DMS 273 (cell line): Measurements from ENCODE around the gene DDX55.

Source experiments
- DNase-seq: peaks from one replicate; lab custom pipeline; 2025; ENCODE audit not compliant: unreplicated experiment; lab: John Stamatoyannopoulos, UW

DDX55 gene

DNA sequence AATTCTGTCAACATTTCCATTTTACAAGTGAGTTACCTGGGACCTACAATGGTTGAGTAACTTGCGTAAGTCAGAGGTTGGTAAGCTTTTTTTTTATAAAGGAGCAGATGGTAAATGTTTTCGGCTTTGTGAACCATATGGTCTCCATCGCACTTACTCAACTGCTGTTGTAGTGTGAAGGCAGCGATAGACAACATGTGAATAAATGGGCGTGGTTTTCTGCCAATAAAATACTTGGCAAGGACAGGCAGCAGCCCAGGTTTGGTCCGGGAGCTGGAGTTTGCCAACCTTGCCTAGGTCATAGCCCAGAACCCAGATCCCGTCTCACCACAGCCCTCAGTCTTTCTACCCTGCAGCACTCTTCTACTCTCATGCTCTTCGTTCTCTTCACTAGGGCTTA is 6.3 kb downstream of the DDX55 start:
- peak; percentile 92 for DNase-seq

DNA sequence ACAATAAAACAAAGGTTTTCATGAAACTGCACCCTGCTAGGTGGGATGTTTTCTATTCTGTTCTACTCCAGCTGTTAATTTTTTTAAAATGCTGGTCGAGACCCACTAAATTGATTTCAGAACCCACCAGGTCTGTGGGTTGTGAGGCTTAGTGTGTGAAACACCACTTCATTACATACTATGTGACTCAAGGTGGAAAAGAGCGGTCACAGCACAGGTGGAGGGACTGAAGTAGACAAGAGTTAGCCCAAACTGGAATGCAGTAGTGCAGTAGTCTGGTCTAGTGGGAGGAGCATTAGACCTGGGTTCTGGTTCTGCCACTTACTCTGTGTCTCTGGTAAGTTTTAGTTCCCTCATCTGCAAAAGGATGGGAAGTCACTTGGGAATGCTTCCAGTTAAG is 12.2 kb downstream of the DDX55 start:
- no peak for DNase-seq

DNA sequence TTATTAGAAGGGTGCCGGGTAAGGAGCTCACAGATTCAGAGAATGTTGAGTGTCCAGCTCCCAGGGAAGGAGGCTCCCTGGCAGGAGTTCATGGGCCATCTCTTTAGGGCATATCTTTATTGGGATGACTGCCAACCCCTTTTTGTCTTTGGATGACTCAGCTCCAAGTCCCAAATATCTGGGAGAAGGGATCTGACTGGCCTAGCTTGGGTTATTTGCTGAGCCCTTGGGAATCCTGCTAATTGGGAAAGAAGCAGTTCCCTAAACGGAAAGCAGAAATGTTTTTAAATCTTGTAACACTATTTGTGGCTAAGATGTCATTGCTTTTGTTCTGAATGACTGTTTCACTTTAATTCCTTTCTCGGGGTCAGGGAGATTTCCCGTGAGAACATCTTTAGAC is 12.6 kb downstream of the DDX55 start:
- DNase-seq, result peak; percentile 13

DNA sequence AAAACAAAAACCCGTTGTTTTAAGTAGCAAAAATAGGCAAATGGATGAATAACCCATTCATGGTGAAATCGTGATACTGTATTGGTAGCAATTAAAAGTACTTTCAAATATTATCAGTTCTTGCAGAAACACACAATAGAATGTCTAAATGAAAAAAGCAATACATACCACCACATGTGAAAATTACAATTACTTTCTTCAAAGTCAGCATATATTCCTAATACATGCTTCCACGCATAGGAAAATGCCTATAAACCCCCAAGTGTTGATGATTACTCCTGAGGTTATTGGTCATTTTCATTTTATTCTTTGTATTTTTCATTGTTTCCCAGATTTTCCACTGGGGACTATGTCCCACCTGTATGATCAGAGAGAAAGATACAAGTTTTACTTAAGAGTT is 15.2 kb downstream of the DDX55 start:
- DNase-seq, result no peak

DNA sequence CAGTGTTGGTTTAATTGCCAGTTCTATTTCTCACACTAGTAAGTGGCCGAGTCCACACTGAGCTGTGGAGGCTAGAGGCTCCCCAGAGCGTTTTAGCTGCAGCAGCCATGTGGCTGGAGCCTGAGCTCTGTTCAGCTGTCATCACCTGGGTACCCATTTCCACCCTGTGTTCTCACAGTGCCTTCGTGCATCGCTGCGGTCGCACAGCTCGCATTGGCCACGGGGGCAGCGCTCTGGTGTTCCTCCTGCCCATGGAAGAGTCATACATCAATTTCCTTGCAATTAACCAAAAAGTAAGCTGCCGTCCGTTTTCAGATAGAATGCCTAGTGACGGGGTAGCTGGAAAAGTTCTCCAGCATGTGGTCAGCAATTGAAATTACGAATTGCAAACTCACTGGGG is 15.7 kb downstream of the DDX55 start:
- DNase-seq, result no peak

DNA sequence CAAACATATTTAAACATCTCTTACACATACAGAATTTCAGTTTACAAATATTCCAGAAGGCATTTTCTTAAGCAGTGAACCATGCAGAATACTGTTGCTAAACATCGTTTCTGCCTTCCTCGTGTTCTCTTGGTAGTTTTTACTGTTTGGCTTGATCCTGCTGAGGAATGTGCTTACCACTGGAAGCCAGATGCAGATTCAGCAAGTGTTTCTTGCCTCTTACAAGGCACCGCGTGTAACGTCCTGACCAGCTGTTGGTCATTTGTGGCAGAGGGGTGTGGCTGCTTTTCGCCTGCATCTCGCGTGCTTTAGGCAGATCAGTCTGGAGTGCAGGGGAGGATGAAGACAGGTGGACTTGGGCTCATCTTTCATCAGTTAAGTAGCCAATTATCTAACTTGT is 19.2 kb downstream of the DDX55 start:
- DNase-seq, result peak; percentile 45

DNA sequence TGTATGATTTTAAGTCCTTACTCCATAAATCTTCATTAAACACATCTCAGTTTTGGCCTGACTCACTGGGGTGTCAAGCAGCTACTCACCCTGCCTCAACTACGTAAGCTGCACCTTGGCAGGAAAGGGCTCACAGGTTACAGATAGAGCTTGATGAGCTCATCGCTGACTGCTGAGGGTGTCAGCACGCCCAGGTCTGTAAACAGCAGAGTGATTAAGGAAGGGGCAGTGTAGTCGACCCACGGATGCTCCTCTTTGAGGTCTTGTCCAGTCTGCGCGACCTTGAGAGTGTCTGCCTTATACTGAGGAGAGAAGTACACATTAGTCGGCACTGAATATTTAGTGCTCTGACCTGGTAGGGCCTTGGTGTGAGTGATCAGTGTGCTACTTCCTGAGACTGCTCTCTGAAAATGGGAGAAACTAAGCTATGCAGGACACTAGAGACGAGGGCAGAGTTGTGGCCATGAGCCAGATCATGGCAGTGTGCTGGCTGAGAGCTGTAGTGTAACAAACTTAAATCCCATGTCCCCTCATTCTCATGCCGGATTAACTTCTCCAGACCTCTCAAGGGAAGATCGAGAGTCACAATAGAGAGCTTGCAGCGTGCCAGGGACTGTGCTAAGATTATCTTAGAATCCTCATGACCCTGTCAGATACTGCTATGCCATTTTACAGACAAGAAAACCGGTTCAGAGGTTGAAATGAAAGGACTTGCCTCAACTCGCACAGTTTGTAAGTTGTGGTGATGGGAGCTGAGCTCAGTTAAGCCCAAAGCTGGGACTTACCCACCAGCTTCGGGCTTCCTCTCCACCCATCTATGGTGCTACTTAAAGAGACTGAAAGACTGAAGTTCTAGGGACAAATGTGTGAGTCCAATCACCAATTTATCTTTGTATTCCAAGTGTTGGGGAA is 20.0 kb downstream of the DDX55 start:
- no peak for DNase-seq

DNA sequence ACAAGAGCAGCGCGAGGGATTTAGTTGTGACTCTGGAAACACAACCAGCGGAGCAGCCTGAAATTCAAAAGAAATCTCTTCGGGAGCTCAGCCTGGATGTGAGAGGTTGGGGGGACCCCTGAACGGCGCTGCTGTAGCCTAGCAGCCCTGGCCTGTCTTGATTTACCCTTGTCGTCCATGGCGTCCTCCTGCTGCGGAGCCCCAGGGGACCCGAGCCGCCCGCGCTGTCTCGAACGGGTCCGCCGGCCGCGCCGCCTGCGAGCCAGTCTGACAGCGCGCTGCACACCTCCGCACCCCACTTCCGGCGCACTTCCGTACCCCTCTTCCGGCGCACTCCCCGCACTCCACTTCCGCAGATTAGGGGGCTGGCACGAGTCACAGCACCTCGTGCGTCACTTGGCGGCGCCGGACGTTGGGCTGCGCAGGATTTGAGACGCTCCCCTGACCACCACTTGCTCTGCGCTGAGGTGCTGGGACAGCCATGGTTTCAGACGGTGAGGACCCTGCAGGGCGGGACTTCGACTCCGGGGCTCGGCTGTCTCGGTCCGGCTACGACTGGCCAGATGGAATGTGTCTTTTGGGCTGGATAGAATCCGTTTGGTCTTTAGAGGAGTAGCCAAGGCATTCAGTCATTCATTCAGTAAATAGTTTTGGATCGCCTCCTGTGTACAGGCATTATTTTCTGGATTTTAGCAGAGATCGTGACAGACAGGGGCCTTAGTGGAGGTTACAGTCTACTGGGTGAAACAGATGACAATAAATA is 31.7 kb downstream of the DDX55 start, which contains the start of the genes EIF2B1 and GTF2H3:
TSS of gene EIF2B1 (minus strand) at position 308 of the 763 bp plus-strand sequence. CDS start at position 179, 129 bp downstream.
TSS of gene GTF2H3 (plus strand) at position 451 of the 763 bp plus-strand sequence. CDS start at position 482, 31 bp downstream.
- peak; percentile 98 for DNase-seq

DNA sequence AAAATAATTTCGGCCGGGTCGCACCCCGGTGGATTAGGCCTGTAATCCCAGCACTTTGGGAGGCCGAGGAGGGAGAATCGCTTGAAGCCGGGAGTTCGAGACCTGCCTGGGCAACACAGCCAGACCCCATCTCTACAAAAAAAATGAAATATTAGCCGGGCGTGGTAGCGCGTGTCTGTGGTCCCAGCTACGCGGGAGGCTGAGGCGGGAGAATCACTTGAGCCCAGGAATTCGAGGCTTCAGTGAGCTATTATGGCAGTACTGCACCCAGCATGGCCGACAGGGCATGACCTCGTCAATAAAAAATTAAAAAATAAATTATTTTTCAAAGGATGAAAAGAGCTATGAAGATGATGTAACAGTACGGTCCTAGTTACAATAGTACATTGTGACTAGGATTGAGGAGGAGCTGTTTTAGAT is 32.3 kb downstream of the DDX55 start:
- DNase-seq, result peak; percentile 9

DNA sequence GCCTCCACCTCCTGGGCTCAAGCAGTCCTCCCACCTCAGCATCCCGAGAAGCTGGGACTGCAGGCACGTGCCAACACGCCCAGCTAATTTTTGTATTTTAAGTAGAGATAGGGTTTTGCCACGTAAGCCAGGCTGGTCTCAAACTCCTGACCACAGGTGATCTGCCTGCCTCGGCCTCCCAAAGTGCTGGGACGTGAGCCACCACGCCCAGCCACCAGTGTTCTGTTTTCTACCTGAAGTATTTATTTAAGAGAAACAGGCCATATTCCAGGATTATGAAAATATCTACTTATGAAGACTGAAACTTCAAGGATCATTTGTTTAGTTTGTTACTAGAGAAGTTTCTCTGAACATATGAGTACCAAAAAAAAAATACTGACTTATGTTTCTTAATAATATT is 42.0 kb downstream of the DDX55 start:
- DNase-seq, result no peak

DNA sequence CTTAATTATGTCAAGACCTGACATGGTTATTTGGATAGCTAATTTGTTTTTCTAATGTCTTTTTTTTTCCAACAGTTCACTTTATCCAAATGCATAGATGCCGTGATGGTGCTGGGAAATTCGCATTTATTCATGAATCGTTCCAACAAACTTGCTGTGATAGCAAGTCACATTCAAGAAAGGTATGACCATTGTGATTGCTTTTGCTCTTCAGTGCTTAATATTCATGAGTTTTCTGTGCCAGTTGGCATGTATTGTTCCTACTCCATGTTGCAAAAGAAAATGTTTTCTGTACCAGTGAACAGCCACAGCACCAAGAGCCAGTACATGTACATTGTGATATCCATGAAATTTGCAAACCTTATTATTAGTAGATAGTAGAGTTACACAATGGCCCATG is 43.5 kb downstream of the DDX55 start:
- DNase-seq, result no peak

DNA sequence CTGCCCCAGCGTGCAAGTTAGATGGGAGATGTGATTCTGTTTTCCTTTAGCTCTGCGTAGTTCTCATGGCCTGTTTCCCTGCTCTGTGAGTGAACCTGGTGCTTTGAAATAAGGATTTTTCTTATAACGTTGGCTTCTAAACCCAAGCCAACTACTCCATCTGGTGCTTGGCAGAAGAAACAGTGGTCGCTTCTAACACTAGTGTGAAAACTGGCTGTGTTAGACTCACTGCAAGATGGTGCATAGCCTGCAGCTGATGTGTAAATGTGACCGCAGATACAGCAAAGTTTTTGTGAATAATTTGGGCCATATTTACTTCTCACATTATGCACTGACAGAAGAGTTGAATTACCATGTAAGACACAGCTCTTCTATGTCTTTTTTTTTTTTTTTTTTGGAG is 44.0 kb downstream of the DDX55 start:
- DNase-seq, result no peak

DNA sequence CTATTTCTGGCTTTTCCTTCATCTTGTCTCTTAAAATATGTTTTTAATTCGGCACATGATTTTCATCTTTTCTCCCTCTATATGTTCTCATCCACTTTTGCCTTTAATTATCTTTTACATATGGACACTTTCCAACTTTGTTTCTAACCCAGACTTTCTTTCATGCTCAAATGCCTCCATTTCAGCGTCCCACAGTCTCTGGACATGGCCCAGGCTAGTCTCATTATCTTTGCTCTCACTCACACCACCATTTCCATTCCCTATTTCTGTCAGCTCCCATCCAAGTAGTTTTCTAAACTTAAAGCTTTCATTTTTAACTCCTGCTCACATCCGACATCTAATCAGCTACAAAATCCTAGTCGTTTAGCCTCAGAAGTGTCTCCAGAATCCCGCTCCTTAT is 46.5 kb downstream of the DDX55 start:
- no peak for DNase-seq

DNA sequence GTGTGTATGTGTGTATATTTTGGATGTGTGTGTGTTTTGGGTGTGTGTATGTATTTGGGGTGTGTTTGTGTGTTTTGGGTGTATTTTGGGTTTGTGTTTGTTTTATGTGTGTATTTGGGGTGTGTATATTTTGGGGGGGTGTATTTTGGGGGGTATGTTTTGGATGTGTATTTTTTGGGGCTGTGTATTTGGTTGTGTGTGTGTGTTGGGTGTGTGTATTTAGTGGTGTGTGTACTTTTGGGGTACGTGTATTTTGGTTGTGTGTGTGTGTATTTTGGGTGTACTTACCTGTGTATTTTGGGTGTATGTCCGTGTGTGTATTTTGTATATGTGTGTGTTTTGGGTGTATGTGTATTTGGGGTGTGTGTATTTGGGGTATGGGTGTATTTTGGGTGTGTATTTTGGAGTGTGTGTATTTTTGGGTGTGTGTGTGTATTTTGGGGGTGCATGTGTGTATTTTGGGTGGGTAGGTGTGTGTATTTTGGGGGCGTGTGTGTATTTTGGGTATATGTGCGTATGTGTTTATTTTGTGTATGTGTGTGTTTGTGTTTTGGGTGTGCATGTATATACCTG is 52.3 kb downstream of the DDX55 start:
- DNase-seq, result no peak

DNA sequence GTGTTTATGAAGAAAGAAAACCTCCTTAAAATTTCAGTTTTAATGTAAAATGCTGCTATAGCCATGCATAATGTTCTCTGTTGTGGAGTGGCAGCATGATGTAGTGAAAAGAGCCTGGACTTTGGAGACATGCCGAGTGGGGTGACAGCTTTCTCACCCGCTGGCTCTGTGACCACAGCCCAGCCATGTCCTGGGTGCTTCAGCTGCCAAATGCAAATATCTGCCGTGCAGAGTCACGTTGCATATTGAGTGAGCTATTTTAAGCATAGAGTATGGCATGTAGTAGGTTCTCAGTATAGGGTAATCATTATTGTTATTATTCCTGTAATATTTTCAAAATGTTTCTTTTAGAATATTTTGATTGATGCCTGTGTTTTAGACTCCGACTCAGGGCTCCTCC is 53.5 kb downstream of the DDX55 start:
- no peak for DNase-seq

DNA sequence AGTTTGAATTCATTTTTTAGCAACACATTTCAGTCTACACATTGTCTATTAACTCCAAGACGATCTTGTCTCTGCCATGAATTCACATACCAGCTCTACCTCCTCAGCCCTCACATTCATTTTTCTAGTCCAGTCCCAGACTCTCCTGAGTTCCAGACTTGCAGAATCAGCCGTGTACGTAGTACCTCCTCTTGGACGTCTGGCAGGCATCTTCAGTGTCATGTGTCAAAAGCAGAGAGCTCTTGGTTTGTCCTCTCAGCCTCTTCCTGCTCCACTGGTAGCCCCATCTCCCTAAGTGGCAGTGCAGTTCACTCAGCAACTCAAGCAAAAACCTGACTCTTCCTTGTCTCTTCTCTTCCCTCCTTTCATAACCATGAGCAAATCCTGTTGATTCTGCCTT is 54.5 kb downstream of the DDX55 start:
- DNase-seq, result no peak

DNA sequence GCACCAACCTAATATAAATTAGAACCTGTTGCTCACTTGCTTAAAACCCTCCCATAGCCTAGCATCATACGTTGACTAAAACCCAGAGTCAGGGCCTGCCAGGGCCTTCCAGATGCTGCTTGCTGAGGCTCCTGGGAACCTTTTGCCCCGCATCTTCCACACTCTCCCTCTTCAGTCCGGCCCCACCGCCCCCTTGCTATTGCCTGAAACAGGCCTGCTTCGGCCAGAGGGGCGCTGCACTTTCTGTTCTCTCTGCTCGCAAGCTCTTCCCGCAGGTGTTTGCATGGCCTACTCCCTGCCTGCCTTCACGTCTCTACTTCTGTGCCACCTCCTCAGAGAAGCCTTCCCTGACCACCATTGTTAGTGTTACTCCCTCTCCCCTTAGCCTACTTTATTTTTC is 55.3 kb downstream of the DDX55 start:
- DNase-seq, result no peak

DNA sequence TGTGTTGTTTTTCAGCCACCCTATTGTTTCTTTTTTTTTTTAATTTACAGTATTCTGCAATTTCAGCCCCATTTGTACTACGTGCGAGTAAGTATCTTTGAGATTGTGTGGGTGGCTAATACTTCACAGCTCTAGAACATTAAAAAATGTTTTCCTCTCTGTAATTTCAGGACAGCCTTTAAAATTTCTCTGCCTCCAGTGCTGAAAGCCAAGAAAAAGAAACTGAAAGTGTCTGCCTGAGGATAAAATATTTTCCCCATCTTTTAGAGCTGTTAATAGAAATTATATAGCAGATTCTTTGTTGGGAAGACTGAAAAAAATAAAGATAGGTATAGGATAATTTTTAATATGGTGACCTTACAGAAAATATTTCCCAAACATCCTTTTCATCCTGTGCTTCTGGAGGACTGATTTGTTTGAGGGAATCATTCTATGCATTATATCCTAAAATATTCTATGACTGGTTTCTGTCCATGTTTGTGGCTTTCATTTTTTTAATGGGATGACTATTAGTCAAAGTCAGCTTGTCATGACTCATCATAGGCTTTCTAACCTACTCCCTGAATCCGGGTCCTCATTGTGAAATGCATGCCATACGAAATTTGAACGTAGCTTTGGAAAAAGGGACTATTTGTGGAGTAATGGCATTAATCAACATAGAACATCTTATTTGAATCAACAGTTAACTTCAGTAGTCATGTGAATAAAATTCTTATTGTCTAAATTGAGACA is 58.3 kb downstream of the DDX55 start:
- DNase-seq, result no peak

DNA sequence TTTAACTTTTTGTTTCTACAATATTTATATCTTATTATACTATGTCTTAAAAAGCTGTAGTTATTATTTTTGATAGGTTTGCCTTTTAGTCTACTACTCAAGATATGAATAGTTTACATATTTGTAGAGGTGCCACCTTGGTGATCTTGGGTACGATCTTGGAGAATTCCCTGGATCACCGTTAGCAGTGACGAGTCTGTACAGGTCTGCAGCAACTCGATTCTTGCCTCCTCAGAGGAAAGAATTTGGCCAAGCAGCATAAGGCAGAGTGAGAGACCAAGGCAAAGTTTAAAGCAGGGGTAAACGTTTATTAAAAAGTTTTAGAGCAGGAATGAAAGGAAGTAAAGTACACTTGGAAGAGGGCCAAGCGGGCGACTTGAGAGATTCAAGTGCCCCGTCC is 65.9 kb downstream of the DDX55 start:
- DNase-seq, result no peak
